ENCODE measurements around the gene CACNA1C. TPM values are rescaled to one million over a fixed set of nuclear protein-coding genes. Genes with fewer than 3 reads are reported as not detected.

Gene CACNA1C
- total RNA-seq, 1 experiment from 2014 or later = 1.1 TPM

- WGBS (ENCODE audit: extremely low coverage, insufficient read length, low lambda C conversion rate) = no CpG with 5 or more reads among the region's 12 CpGs
- no peaks in the 10 kb centered on the region for H3K36me3 Mint-ChIP-seq (ENCODE audit: insufficient read depth in 1 of 3, low read depth in 3 of 3)
- no peak overlapping the region for H2BK120ac ChIP-seq (ENCODE audit: low read depth, low read length, poor library complexity, severe bottlenecking)
Observed at GRCh38 chr12:2566161-2566560, 513.4 kb downstream of the CACNA1C start.

More at GRCh38 chr12:2566161-2566560, 513.4 kb downstream of the CACNA1C start:
- Histone ChIP-seq H3K4me2 (ENCODE audit: insufficient read depth, insufficient read length, low read length) (no peak overlapping the region), H3K27ac (ENCODE audit: insufficient read length, low read depth, low read length) (no peak overlapping the region), H3K4me1 (ENCODE audit: insufficient read depth, low read length) (no peaks in the 10 kb centered on the region), H3K18ac (ENCODE audit: insufficient read length, low read depth, low read length) (no peak overlapping the region), H2AK5ac (ENCODE audit: insufficient read length, low read length) (no peak overlapping the region), H4K5ac (ENCODE audit: insufficient read length, low read depth, low read length) (no peak overlapping the region), H3K79me2 (ENCODE audit: insufficient read depth, low read length) (no peaks in the 10 kb centered on the region), H2BK20ac (ENCODE audit: low read depth, low read length, poor library complexity, severe bottlenecking) (no peak overlapping the region), H4K8ac (replicated peaks; ENCODE audit: insufficient read length, low read depth, low read length) (no peak overlapping the region), H3K9ac (ENCODE audit: extremely low read depth, insufficient read length, low read length) (no peak overlapping the region), H3K23ac (ENCODE audit: insufficient read length, low read depth, low read length) (no peak overlapping the region), H3K14ac (ENCODE audit: insufficient read depth, low read length) (no peak overlapping the region), H3K56ac (ENCODE audit: insufficient read length, low read depth, low read length) (no peak overlapping the region), H2BK15ac (ENCODE audit: low read depth, low read length) (no peak overlapping the region), H4K20me1 (ENCODE audit: control insufficient read depth, insufficient read depth, insufficient read length) (no peaks in the 10 kb centered on the region), H3K27me3 (ENCODE audit: insufficient read depth, low read length) (no peaks in the 10 kb centered on the region), H2BK12ac (ENCODE audit: insufficient read length, low read depth, low read length) (no peak overlapping the region), H3T11ph (ENCODE audit: low read length) (no peak overlapping the region), H3K9me3 (ENCODE audit: control insufficient read depth, low read depth, low read length) (no peaks in the 10 kb centered on the region), H2AFZ (ENCODE audit: low read length) (no peak overlapping the region), H3K79me1 (ENCODE audit: insufficient read depth, low read depth, low read length, poor library complexity, severe bottlenecking) (no peaks in the 10 kb centered on the region), H4K91ac (ENCODE audit: insufficient read length, low read depth, low read length) (no peak overlapping the region), H3K23me2 (ENCODE audit: insufficient read length, low read depth, low read length, poor library complexity, severe bottlenecking) (no peaks in the 10 kb centered on the region), H3K4ac (ENCODE audit: low read depth, low read length) (no peak overlapping the region), H2BK5ac (ENCODE audit: insufficient read length, low read length) (no peak overlapping the region)
- Mint-ChIP-seq H3K27ac (no peak overlapping the region), H3K4me3 (no peak overlapping the region), H3K9me3 (no peaks in the 10 kb centered on the region), H3K4me1 (no peaks in the 10 kb centered on the region), H3K27me3 (ENCODE audit: low read depth) (no peaks in the 10 kb centered on the region; the same call in 1 of the 2 replicates)
- no peak for DNase-seq
- TF ChIP-seq, protein P1, sequence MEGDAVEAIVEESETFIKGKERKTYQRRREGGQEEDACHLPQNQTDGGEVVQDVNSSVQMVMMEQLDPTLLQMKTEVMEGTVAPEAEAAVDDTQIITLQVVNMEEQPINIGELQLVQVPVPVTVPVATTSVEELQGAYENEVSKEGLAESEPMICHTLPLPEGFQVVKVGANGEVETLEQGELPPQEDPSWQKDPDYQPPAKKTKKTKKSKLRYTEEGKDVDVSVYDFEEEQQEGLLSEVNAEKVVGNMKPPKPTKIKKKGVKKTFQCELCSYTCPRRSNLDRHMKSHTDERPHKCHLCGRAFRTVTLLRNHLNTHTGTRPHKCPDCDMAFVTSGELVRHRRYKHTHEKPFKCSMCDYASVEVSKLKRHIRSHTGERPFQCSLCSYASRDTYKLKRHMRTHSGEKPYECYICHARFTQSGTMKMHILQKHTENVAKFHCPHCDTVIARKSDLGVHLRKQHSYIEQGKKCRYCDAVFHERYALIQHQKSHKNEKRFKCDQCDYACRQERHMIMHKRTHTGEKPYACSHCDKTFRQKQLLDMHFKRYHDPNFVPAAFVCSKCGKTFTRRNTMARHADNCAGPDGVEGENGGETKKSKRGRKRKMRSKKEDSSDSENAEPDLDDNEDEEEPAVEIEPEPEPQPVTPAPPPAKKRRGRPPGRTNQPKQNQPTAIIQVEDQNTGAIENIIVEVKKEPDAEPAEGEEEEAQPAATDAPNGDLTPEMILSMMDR (conservative IDR thresholded peaks at IDR 0.05) = no peak

All from H9 (cell line).